NCI-H1092 (cell line): Measurements from ENCODE around the gene PLXNA1.
A peak's percentile ranks its signal among the peaks of the same experiment; 100 is the strongest.

ENCODE experiments used
- DNase-seq: peaks from one replicate; lab custom pipeline; 2025; lab: John Stamatoyannopoulos, UW

The PLXNA1 gene

DNA sequence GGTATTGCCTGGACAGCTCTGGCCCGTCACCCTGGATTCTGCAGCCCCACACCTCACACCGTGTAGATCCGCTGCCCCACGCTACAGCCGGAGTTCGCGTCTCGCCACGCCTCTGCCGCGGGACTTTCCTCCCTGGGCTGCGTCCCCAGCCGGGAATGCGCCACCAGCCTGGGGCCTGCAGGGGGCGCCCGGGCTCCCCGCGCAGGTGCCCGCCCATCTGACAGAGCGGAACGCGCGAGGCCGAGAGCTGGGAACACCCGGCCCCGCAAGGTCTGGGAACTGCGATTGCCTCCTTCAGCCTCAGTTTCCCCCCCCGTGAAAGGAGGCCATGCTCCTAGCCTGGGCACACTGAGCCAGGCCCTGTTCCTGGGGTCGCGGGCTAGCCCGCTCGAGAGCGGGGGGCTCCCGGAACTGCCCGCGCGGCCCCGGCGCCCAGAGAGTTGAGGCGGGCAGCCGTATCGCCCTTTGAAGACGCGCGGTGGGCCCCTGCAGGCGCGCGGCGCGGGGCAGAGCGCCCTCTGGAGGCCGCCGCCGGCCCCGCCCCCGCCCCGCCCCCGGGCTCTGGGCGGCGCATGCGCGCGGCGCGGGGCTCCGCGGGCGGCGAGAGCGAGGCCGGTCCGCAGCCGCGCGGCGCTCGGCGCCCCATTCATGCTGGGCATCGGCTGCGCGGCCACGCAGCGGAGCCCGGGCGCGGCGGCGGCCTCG lies at the start of gene PLXNA1:
PLXNA1 (plus strand) TSS at position 645 of the 705 bp plus-strand sequence. CDS start 5,479 bp downstream, outside the sequence.
- peak; percentile 44 for DNase-seq

DNA sequence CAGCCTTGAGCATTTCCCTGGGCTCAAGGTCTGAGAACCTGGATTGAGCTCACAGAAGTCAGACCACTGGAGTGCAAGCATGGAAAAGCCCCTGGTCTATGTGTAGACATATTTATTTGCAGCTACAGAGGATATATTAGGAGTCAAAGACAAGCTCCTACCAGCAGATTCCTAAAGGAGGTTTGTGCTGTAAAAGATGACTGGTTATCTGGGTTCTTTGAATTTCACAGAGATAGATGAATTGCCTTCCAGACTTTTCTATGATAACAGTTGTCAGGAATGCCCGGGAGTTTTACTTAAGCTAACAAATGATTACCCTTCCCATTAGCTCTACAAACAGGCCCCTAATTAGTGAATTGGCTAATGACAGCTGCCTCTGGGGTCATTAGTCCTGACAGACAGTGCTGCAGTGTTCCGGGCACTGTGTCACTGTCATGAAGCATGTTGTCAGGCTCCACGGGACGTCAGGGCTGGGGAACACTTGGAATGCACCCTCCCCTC lies 48.8 kb upstream of the PLXNA1 start:
- DNase-seq: no peak

GRCh38 chr3:126934991-126935390 lies 47.9 kb upstream of the PLXNA1 start:
- DNase-seq: no peak

GRCh38 chr3:126935756-126936509 lies 47.0 kb upstream of the PLXNA1 start:
- no peak for DNase-seq

DNA sequence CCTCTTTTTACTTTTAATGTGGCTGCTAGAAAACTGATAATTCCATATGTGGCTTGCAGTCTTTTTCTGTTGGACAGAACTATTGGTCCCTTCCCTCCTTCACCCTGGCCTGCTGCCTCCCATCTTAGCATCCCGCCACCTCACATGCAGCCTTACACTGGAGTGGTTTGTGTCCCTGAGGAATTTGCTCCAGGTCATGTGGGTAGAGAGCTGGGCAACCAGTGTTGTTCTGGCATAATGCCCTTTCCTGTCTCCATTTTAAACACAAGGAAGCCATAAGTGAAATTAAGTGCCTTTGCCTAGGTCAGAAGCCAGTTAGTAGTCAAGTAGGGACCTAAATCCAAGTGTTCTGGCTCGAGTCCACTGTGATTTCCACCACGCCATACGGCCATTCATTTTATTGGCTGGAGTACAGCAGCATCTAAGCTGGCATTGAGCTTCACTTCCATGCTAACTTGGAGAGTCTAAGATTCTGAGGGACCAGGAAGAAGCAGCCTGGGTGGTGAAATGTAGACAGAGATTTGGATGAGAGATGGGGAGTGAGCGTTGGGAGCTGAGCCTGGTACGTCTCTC lies 46.0 kb upstream of the PLXNA1 start:
- DNase-seq: peak; percentile 19

- DNase-seq: no peak
These were observed 45.4 kb upstream of the PLXNA1 start for GRCh38 chr3:126937533-126937932.

DNA sequence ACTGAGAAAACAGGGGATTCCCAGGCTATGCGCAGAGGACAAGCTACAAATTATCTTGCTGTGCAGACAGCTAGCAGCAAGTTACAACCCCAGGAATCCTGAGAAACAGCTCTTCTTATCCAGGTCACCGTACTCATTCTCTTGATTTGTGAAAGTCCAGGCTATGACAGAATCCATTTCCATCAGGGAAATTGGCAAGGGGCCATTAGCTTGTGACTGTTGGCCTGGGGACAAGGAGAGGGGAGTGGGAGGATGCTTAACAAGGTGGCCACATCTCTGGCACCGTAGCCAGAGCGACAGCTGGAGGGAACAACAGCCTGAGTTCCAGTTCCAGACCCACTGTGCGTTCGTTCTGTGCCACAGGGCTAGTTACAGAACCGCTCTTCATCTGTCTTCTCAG lies 44.9 kb upstream of the PLXNA1 start:
- DNase-seq: peak; percentile 40

DNA sequence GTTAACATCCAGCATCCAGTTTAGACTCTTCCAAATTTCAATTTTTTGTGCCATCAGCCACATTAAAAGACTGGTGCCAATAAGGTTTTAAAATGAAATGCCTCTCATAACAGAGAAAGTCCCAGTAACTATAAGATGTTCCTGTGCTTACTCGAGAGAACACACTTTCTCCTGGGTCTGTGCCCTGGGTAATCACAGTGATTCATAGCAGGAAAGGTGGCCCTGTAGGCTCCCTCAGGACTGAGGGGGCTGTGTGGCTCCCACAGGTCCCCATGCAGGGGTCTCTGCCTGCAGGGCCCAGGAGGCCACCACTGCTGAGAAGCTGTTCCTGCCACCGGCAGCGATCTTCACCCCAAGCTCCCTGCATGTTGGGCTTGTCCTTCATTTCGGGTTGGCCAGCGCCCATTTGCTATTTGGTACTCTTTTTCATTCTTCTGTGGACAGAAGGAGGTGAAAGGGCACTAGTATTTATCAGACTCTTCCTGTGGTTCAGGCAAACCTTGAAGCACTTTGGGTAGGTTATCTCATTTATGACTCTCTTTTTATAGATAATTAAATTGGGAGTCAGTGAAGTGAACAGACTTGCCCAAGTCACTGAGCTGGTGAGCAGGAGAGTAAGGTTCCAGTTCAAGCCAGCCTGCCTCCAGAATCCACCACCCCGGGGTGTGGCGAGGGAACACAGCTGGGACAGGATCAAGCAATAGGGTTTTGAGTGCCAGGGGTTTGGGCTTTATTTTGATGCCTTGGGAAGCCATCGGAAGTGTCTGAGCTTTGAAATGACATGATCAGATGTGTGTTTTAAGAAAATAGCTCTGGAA lies 44.2 kb upstream of the PLXNA1 start:
- DNase-seq: no peak

- DNase-seq: no peak
These were observed 43.6 kb upstream of the PLXNA1 start for GRCh38 chr3:126939338-126939718.

DNA sequence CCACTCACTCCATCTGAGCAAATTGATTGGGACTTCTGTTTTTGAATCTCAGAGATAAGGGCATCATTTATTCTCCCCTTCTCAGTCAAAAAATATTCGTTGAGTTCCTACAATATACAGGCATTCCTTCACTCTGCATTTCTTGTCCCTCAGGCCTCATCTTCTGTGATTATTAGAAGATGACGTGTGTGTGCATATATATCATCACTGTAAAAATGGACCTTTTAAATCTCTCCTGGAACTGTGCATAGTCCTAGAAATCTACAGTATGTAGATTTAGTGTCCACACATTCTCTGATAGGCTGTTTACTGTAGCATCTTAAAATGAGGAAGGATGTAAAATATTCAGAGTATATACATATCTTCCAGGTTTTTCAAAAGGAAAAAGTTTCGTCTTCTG lies 43.2 kb upstream of the PLXNA1 start:
- no peak for DNase-seq

- DNase-seq: no peak
These were observed 41.1 kb upstream of the PLXNA1 start for GRCh38 chr3:126941721-126942270.

- no peak for DNase-seq
These were observed 38.6 kb upstream of the PLXNA1 start for GRCh38 chr3:126944089-126944965.

DNA sequence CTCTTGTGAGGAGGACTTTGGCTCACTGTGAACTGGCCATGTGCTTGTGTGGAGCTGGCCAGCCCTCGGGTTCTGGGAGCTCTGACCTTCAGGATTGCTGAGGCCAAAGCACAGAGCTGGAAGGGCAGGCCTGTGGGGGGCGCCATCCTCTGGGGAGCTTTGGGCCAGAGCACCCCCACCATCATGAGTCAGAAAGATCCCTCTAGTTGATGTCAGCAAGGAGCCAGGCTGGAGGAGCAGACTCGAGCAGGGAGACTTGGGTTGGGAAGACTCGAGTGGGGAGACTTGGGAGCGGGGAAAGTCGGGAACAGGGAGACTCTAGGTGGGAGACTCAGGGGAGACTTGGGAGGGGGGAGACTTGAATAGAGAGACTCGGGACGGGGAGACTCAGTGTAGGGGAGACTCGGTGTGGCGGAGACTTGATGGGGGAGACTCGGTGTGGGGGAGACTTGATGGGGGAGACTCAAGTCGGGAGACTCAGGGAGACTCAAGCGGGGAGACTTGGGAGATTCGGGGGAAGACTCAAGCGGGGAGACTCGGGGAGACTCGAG lies 37.7 kb upstream of the PLXNA1 start:
- DNase-seq: no peak

DNA sequence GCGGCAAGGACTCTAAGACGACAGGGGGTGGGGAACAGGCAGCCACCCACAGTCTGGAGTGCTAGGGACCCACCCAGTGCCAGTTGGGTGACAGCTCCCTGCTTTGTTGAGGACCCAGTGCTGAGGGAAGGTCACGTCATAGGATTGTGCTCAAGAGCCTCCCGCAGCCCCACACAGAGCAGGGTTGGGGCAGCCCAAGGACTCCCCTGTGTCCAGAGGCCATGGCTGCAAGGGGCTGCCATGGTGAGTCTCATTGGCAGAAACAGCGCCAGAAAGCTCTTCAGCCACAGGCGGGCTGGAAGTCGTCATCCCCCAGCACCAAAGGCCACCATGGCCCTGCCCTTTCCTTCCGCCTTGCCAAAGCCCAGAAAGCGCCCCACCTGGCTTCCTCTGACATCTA lies 37.0 kb upstream of the PLXNA1 start:
- no peak for DNase-seq

- DNase-seq: no peak
These were observed 36.5 kb upstream of the PLXNA1 start for GRCh38 chr3:126946405-126946804.

- no peak for DNase-seq
These were observed 35.5 kb upstream of the PLXNA1 start for GRCh38 chr3:126947429-126947828.

DNA sequence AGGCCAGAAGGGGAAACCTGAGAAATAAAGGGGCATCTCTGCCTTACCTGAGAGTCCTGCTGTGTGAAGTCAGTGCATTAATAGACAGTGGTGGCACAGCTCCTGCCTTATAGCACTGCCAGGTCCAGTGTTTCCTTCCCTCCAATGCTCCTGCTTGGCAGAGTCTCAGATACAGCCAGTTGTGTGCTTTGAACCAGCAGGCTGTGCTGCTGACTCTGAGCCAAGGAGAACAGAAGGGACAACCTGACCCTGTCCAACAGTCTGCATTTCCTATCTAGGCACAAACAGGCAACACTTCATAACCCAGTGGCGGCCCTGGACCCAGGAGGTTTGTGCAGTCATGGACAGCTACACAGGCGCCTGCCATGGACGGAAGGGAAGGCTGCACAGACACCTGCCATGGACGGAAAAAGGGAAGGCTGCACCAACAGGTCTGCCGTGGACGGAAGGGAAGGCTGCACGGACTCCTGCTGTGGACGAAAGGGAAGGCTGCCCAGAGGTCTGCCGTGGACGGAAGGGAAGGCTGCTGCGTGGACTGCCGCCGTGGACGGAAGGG lies 33.9 kb upstream of the PLXNA1 start:
- DNase-seq: no peak

DNA sequence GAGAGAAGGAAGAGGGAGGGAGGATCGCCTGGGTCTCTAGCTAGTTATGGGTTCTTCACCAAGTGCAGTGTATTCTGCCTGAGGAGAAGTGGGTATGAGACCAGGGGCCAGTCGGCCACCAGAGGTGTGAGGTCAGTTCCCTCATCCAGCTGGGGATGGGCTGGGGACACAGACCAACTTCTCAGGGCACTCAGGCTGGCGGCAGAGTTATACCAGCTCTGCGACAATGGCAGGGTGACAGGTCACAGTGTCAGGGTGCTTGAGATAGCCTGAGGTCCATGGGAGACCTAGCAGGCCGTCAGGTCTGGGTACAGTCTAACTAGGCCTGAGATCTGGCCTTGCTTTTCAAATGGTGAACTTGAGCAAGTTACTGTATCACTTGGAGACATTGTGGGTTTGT lies 31.4 kb upstream of the PLXNA1 start:
- DNase-seq: no peak

- DNase-seq: no peak
These were observed 30.5 kb upstream of the PLXNA1 start for GRCh38 chr3:126952261-126952982.
